Measurements from ENCODE around the gene ZBTB18.

The ZBTB18 gene

DNA sequence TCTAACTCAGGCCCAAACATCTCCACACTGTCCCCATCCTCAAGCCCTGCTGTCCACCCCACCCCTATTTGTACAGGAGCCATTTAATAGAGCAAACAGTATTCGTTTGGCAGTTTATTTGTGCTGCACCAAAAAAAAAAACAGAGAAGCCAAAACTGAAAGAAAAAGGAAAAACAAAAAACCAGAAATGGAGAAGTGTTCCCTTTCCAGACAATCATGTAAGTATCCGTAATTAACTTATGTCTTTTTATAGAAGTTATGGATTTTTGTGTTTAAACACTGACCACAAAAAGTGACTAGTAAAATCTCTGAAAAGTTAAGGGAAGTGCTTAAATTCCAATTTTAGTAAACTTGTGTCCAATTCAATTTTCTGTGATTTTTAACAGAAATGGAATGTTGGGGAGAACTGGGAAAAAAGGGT lies 40.4 kb upstream of the ZBTB18 start:
- no peak overlapping the region for H3K4me2 ChIP-seq (ENCODE audit: low read length)
- H4K20me1 ChIP-seq (ENCODE audit: insufficient read depth, low read length), result no peaks in the 10 kb centered on the region
- no peak overlapping the region for H3K9ac ChIP-seq (ENCODE audit: low read length)
- H3K4me3 ChIP-seq (ENCODE audit: low read depth, low read length, poor library complexity, severe bottlenecking), result no peak overlapping the region
- no peaks in the 10 kb centered on the region for H3K27me3 ChIP-seq (ENCODE audit: insufficient read depth, low read length)
- no peaks in the 10 kb centered on the region for H3K4me1 ChIP-seq (ENCODE audit: insufficient read depth, low read length, severe bottlenecking)
- H2AFZ ChIP-seq (ENCODE audit: low read length), result no peak overlapping the region
- no peaks in the 10 kb centered on the region for H3K9me2 ChIP-seq (ENCODE audit: low read depth, low read length)
- H3K36me3 ChIP-seq (ENCODE audit: insufficient read depth, low read length), result no peaks in the 10 kb centered on the region
- no peak overlapping the region for H3K27ac ChIP-seq (ENCODE audit: low read depth, low read length, poor library complexity, severe bottlenecking)
- no peaks in the 10 kb centered on the region for H3F3A ChIP-seq (ENCODE audit: insufficient read depth, low read length)
- H3K79me2 ChIP-seq (ENCODE audit: insufficient read depth, low read length), result no peaks in the 10 kb centered on the region
- no peaks in the 10 kb centered on the region for H3K9me3 ChIP-seq (ENCODE audit: low read length)
- TF ChIP-seq, protein P1, sequence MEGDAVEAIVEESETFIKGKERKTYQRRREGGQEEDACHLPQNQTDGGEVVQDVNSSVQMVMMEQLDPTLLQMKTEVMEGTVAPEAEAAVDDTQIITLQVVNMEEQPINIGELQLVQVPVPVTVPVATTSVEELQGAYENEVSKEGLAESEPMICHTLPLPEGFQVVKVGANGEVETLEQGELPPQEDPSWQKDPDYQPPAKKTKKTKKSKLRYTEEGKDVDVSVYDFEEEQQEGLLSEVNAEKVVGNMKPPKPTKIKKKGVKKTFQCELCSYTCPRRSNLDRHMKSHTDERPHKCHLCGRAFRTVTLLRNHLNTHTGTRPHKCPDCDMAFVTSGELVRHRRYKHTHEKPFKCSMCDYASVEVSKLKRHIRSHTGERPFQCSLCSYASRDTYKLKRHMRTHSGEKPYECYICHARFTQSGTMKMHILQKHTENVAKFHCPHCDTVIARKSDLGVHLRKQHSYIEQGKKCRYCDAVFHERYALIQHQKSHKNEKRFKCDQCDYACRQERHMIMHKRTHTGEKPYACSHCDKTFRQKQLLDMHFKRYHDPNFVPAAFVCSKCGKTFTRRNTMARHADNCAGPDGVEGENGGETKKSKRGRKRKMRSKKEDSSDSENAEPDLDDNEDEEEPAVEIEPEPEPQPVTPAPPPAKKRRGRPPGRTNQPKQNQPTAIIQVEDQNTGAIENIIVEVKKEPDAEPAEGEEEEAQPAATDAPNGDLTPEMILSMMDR (IDR thresholded peaks at IDR 0.05; ENCODE audit: low read length), result no peak
- no peak for TF ChIP-seq EZH2 (IDR thresholded peaks at IDR 0.05; ENCODE audit: borderline replicate concordance, low read length)

DNA sequence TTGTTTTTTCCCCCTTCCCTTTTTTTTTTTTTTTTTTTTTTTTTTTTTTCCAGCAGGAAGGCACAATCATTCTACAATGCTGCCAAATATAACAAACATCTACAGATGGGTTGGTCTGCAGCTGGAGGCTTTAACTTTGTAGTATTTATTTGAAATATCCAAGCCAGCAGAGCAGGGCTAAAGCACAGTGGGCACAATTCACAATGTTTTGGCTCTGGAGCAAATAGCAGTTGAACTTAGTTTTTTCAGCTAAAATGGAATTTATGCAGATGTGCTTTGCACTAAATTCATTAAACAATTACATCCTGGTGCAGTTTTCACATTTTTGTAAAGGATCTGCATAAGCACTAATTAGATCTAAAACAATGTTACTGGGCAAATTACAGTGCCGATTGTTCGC lies 39.8 kb upstream of the ZBTB18 start:
- Histone ChIP-seq H2AFZ (ENCODE audit: low read length) (no peak overlapping the region), H3K27me3 (ENCODE audit: insufficient read depth, low read length) (no peaks in the 10 kb centered on the region), H3K9me2 (ENCODE audit: low read depth, low read length) (no peaks in the 10 kb centered on the region), H3K4me1 (ENCODE audit: insufficient read depth, low read length, severe bottlenecking) (no peaks in the 10 kb centered on the region), H3K9me3 (ENCODE audit: low read length) (no peaks in the 10 kb centered on the region), H3K4me3 (ENCODE audit: low read depth, low read length, poor library complexity, severe bottlenecking) (no peak overlapping the region), H3K9ac (ENCODE audit: low read length) (no peak overlapping the region), H3F3A (ENCODE audit: insufficient read depth, low read length) (no peaks in the 10 kb centered on the region), H3K4me2 (ENCODE audit: low read length) (no peak overlapping the region), H3K27ac (ENCODE audit: low read depth, low read length, poor library complexity, severe bottlenecking) (no peak overlapping the region), H3K79me2 (ENCODE audit: insufficient read depth, low read length) (no peaks in the 10 kb centered on the region), H3K36me3 (ENCODE audit: insufficient read depth, low read length) (no peaks in the 10 kb centered on the region), H4K20me1 (ENCODE audit: insufficient read depth, low read length) (no peaks in the 10 kb centered on the region)
- TF ChIP-seq, protein P1 (IDR thresholded peaks at IDR 0.05; ENCODE audit: low read length), result no peak
- no peak for TF ChIP-seq EZH2 (IDR thresholded peaks at IDR 0.05; ENCODE audit: borderline replicate concordance, low read length)

DNA sequence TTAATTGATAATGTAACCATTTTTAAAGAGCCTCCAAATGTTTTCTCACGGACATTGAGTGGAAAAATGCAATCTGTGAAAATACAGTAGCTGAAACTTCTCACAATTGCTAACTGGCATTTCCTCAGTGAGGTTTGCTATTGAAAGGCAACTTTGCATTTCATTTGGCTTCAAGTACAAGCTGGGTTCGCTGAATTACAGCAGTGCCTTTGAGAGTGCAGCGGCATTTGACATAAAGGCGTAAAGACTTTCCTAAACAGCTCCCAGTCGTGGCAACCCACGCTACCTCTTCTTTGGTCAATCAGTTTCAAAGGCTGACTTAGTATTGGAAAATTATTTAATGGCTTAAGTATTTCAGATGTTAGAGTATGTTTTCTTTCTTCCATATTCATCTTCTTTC lies 39.3 kb upstream of the ZBTB18 start:
- Histone ChIP-seq H2AFZ (ENCODE audit: low read length) (no peak overlapping the region), H3K9me3 (ENCODE audit: low read length) (no peaks in the 10 kb centered on the region), H3K36me3 (ENCODE audit: insufficient read depth, low read length) (no peaks in the 10 kb centered on the region), H3K9me2 (ENCODE audit: low read depth, low read length) (no peaks in the 10 kb centered on the region), H3K27me3 (ENCODE audit: insufficient read depth, low read length) (no peaks in the 10 kb centered on the region), H3F3A (ENCODE audit: insufficient read depth, low read length) (no peaks in the 10 kb centered on the region), H4K20me1 (ENCODE audit: insufficient read depth, low read length) (no peaks in the 10 kb centered on the region), H3K4me3 (ENCODE audit: low read depth, low read length, poor library complexity, severe bottlenecking) (no peak overlapping the region), H3K79me2 (ENCODE audit: insufficient read depth, low read length) (no peaks in the 10 kb centered on the region), H3K4me2 (ENCODE audit: low read length) (no peak overlapping the region), H3K9ac (ENCODE audit: low read length) (no peak overlapping the region), H3K4me1 (ENCODE audit: insufficient read depth, low read length, severe bottlenecking) (no peaks in the 10 kb centered on the region), H3K27ac (ENCODE audit: low read depth, low read length, poor library complexity, severe bottlenecking) (no peak overlapping the region)
- TF ChIP-seq EZH2 (IDR thresholded peaks at IDR 0.05; ENCODE audit: borderline replicate concordance, low read length), result no peak
- TF ChIP-seq, protein P1 (IDR thresholded peaks at IDR 0.05; ENCODE audit: low read length), result no peak

Data from OCI-LY1 (cell line).